Embryonic facial prominence (tissue), 1 donor: Measurements from ENCODE around the gene SPATC1L.

Experiments
- DNase-seq: peaks from one replicate; pipeline ENCODE4 v3.0.0-alpha.2; 2016; ENCODE audit errors: extremely low spot score

Gene SPATC1L

GRCh38 chr21:46120301-46121285, 63.7 kb downstream of the SPATC1L start:
- no peak for DNase-seq

- DNase-seq: no peak
Observed at GRCh38 chr21:46119637-46120271, 64.5 kb downstream of the SPATC1L start.

DNA sequence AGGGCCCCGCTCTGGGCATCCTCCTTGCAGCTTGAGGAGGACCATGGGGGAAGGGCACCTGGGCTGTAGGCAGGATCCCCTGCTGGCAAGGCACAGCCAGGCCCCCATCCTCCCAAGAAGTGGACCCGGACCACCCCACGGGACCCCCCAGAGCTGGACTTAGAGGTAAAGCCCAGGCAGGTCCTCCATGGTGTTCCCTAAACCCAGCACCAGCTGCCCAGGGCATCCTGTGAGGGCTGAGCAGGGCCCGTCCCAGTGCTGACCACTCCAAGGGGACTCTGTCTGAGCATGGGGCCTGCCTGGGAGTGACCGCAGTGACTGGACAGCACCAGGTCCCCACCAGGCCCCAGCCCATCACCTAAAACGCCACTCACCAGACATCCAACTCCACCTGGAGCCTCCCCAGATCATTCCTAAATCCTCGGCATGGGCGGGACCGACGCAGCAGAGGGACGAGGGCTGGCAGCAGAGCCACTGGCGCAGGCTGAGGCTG, 65.1 kb downstream of the SPATC1L start:
- no peak for DNase-seq

DNA sequence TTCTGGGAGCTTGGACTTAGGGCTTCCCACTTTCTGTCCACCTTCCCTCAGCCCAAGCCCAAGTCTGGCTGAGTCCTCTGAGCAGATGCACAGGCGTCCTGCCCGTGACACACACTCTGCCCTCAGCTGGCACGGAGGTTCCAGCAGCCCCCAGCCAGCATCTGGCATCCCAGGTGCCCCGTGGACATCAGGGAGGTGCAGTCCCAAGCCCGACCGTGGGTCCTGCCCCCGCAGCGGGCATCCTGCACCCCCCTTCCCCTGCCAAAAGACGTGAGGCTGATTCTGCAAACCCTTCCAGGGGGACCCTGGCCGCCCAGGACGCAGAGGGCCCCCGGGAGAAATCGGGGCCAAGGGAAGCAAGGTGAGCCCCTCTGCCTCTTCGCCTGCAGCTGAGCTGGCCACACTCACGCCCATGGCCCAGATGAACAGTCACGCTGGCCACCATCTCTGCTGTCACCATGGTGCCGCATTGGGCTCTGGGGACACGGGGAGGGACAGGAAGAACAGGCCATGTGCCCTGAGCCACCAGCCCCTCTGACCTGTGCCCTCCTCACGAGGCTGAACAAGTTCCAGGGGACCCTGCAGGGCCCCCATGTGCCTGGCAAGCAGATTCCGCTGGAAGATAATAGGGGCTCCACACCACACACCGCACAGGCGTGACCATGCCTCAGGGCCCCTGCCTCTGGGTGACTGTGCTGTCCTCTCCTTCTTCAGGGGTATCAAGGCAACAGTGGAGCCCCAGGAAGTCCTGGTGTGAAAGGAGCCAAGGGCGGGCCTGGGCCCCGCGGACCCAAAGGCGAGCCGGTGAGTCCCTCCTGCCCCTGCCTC, 65.7 kb downstream of the SPATC1L start:
- no peak for DNase-seq

DNA sequence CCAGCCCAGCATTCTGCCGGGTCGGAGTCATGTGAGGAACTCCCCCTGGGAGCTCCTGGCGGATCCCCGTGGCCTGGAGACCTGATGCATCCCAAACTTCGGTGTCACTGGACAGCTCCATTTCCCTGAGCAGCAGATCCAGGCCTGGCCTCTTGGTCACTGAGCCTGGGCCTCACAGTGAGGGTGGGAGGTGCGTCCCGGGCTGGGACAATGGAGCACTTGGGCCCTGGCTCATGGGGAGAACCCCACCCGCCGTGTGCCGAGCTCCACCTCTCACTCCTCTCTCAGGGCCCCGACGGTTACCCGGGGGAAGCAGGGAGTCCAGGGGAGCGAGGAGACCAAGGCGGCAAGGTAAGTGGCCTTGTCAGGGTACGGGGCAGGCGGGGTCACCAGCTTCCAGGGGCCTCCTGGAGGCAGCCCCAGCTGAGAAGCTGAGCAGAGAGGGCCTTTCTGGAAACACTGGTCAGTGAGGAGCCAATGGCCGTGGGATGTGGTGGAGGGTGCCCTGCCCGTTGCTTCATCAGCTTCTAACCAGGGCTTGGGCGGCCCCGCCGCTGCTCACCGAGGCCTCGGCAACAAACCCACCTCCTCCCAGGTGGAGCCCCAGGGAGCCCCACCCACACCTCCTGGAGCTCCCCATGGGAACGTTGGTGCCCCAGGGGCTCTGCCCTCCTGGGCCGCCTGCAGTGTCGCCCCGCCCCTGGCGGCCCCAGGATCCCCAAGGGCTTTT, 66.5 kb downstream of the SPATC1L start:
- DNase-seq: no peak

DNA sequence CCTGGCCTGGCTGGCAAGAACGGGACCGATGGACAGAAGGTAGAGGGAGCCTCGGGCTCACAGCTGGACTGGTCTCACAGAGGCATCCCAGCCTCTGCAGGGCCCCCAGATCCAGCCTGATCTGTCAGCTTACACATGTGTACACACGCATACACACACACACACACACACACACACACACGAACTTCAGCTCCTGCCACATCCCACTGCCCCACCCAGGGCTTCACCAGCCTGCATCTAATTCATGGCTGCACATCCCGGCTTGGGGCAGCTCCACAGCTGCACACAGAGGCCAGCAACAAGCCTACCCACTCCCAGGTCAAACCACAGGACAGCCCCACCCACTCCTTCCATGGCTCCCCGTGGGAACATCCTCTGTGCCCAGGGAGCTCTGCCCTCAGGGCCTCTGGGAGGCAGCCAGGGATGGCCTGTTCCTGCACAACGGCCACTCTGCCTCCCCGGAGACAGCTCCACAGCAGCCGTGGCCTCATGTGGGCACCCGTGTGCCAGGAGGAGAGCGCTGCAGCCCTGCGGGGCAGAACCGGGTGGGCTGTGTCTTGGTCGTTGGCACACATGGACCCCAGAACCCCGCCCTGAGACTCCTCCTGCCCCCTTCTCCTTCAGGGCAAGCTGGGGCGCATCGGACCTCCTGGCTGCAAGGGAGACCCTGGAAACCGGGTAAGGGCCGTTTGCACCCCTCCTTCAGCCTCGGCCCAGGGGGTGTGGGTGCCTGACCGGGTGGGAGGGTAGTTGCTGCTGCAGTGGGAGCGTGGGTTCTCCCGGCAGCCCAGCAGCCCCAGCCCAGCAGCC, 67.3 kb downstream of the SPATC1L start:
- DNase-seq: no peak

- DNase-seq: no peak
Observed at GRCh38 chr21:46116189-46116775, 68.0 kb downstream of the SPATC1L start.

DNA sequence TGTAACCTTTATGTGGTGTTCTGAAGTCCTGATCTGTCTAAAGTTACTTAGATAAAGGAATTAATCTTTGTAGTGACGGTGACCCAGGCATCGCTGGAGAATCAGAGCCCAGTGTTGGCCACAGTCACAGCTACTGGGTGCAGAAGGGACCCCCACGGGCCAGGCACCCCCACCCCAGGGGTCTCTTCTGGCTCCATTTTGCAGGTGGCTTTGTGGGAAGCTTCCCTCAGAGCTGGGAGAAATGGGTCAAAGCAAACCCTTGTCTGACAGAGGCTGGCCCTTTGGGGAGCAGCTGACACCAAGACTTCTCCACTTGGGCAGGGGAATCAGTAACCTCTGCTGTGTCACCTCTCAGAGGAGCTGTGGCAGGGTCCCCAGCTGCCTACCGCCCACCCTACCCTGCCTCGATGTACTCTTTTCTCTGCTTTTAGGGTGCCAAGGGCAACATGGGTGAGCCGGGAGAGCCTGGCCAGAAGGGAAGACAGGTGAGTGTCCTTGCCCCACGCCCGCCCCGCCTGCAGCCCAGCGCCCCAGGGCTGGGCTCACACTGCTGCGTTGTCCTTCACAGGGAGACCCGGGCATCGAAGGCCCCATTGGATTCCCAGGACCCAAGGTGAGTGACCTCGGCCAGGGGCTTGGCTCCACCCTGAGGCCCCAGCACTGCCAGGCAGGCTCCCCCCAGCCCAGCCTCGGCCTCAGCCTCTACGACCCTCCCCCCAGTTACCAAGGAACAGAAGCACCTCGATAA, 68.6 kb downstream of the SPATC1L start:
- DNase-seq: no peak

- no peak for DNase-seq
Observed at GRCh38 chr21:46114963-46115362, 69.3 kb downstream of the SPATC1L start.

DNA sequence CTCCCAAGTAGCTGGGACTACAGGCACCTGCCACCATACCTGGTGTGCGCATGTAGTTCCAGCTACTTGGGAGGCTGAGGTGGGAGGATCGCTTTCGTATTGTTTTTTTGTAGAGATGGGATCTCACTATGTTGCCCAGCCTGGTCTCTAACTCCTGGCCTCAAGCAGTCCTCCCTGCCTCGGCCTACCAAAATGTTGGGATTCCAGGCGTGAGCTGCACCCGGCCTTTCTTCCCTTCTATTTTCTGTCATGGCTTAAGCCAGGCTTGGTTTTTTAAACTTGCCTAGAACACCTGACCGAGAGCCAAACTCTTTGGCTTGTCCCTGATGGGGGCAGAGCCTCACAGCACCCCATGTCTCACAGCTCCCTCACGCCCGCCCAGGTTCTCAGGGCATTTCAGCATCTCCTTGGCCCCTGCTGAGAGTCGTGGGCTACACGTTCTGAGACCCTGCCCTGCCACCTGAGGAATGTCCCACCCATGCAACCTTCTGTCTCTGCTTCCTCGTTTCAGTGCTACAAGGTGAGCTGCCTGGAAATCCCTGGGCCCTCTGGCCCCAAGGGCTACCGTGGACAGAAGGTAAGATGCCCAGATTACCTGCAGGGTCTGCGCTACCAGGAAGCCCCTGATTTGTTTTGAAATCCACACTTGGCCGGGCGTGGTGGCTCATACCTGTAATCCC, 70.6 kb downstream of the SPATC1L start:
- DNase-seq: no peak

DNA sequence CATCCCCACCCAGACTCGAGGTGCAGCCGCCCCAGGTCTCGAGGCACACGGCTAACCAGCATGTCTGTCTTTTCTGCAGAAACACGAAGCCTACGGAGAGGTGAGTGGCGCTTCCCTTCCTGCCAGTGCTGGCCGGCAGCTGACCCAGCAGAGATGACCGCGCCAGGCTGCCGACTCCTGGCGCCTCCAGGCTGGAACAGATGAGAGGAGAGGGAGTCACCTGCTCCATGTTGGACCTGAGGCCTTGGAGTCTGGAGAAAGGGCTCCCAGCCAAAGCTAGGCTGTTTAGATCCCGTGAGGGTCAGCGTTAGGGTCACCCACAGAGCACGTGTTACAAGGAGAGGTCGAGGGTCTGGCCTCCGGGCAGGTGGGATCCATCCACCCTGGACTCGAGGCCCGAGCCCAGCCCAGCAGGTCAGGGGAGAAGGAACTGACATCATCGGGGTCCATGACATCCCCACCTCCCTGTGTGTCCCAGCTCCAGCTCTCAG, 71.5 kb downstream of the SPATC1L start:
- no peak for DNase-seq

DNA sequence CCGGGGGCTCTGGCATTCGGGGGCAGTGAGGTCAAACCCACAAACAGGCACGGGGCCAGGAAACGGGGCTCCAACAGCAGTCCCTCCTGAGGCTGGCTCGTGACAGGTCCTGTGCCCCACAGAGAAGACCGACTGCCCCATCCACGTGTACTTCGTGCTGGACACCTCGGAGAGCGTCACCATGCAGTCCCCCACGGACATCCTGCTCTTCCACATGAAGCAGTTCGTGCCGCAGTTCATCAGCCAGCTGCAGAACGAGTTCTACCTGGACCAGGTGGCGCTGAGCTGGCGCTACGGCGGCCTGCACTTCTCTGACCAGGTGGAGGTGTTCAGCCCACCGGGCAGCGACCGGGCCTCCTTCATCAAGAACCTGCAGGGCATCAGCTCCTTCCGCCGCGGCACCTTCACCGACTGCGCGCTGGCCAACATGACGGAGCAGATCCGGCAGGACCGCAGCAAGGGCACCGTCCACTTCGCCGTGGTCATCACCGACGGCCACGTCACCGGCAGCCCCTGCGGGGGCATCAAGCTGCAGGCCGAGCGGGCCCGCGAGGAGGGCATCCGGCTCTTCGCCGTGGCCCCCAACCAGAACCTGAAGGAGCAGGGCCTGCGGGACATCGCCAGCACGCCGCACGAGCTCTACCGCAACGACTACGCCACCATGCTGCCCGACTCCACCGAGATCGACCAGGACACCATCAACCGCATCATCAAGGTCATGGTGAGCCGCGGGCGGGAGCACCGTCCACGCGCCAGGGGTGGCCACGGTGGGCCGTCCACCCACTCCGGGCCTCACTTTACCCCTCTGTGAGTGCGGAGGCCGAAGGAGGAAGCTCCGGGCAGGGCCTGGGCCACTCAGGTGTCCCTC, 72.2 kb downstream of the SPATC1L start:
- DNase-seq: no peak

DNA sequence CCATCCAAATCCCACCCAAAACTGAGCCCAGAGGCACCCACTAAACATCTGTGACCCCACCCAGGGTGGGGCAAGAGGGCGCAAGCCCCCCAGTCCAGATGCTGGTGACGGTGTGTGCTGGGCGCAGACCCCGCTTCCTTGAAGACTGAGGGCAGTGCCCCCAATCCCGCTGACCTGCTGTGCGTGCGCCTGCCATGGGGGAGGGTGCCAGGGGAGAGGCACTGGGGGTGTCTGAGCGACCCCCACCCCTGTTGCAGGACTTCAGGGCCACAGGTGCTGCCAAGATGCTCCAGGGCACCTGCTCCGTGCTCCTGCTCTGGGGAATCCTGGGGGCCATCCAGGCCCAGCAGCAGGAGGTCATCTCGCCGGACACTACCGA, 73.1 kb downstream of the SPATC1L start:
- DNase-seq: no peak
